AG08396 (cell line): ENCODE data around the gene CACHD1.

Source experiments
- DNase-seq: peaks from one replicate; pipeline ENCODE4 v3.0.0; 2012; ENCODE audit warnings: low spot score, mixed read lengths

The CACHD1 gene

DNA sequence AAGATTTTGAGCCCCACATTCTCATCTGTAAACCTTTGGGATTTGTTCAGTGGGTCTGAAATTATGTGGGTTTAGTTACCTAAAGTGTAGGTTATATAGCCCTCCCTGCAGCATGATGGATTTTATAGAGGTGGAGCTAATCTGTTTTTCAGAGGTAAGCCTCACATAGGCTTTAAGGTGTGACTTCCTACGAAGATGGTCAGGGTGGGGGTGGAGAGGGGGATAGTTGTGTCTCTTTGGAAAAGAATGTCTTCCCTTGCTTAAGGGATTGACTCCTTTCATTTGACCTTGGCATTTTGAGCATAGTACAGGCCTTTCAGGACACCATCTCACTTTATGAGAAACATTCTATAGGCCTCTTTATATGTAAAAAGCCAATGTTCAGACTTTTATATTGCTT, 3.4 kb downstream of the CACHD1 start:
- DNase-seq = no peak

- no peak for DNase-seq
Observed at GRCh38 chr1:64474133-64474532, 4.2 kb downstream of the CACHD1 start.

DNA sequence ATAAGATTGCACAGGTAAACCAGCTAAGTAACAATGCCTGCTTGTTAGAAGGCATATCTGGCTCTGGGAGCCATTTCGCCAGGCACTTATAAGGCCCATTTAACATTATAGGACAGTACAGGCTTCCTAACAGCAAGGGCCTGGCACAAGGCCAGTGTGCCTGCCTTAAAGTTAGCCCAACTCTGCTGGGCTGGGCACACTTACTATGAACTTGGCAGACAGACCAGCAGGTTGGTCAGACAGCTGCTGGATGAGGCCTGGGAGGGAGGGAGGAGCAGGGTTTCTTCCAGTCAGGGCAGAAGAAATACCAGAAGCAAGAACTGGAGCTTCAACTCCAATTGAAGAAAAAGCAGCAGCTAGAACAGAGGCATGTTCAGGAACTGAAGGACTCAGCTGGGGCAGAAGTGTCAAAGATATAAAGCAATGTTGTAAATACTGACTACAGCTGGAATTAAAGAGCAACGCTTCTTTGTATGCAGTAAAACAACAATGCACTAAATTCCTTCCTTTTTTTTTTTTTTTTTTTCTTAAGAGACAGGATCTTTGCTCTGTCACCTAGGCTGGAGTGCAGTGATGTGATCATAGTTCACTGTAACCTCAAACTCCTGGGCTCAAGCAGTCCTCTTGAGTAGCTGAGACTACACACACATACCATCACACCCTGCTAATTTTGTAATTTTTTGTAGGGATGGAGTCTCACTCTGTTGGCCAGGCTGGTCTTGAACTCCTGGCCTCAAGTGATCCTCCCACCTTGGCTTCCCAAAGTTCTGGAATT, 4.9 kb downstream of the CACHD1 start:
- DNase-seq = no peak

DNA sequence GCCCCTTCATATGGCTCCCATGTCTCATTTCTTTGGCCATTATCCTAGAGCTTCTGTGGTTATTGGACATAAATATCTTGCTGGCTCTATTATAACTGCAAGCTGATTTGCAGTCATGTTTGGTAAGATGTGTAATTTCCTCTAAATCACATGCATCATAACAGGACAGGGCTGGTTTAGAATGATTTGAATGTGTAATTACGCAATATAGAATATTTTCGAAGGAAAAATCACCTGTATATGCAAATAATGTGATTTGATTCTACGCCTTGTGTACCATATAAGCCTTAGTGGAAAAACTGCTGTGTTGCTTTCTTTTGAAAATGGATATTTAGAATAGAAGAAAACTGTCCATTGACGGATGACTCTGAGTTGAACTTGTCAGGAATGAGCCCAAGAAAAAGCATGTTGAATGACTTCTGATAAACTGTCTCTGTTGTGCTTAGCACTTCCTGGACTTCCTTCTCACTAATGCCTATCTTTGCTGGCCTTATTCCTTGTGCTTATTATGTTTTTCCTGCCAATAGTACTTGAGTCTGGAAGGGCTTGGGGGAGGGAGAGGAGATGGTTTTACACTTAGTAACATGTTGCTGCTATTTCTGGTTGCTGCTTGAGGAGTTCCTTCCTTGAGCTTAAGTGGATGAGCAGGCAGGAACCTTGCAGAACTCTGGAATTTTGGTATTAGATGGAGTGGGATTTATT, 6.5 kb downstream of the CACHD1 start:
- peak; percentile 67 for DNase-seq

- no peak for DNase-seq
Observed at GRCh38 chr1:64478594-64479470, 8.9 kb downstream of the CACHD1 start.

DNA sequence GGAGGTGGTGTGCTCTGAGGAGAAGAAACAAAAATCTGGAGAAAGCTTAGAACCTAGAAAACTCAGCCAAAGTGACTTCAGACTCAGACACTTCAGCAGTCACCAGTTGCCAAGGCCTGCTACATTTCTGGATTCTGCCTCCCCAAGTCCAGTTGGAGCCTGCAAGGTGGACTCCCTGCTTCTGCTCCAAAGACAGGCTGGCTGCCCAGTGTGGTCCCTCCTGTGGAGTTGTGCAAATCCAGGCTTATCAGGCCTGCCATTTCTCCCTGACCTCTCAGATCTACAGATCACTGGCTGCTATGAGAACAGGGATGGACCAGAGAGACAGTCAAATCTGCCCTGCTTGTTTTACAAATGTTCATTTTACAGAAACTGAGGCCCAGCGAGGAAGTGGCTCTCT, 9.9 kb downstream of the CACHD1 start:
- DNase-seq = no peak

- DNase-seq = no peak
Observed at GRCh38 chr1:64480999-64481772, 11.3 kb downstream of the CACHD1 start.

GRCh38 chr1:64482128-64482527, 12.2 kb downstream of the CACHD1 start:
- no peak for DNase-seq

GRCh38 chr1:64482720-64483119, 12.8 kb downstream of the CACHD1 start:
- DNase-seq = no peak

DNA sequence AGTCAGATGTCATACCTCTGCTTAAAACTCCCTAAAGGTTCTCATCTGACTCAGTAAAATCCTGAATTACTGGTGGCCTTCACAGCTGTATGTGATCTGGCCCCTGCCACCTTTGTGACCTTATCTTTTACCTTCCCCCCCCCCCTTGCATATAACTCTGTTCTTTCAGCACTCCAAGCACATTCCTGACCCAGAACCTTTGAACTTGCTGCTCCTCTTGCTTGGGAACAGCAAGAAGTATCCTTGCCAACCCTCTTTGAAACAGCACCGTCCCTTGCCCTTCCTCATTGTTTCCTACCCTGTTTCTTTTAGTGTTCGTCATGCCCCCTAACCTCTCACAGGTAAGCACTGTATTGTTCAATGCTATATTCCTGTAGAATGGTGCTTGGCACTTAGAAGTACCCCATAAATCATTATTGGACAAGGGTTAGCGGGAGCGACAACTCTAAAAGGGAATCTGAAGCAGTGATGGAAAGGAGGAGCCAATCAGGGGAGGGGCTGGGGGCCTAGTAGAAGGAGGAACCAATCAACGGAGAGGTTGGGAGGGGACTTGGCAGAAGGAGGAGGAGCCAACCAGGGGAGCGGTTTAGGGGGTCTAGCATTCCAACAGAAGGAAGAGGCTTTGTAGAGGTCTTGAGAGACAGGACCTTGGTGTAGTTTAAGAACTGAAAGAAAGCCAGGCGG, 13.9 kb downstream of the CACHD1 start:
- DNase-seq = no peak

DNA sequence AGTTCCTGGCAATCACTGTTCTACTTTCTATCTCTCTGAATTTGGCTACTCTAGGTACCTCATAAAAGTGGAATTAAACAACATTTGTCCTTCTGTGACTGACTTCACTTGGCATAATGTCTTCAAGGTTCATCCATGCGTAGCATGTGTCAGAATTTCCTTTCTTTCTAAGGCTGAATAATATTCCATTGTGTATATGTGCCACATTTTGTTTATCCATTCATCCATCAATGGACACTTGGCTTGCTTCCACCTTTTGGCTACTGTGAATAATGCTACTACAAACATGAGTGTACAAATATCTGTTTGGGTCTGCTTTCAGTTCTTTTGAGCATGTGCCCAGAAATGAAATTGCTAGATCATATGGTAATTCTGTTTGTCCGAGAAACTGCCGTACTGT, 14.7 kb downstream of the CACHD1 start:
- DNase-seq = no peak

DNA sequence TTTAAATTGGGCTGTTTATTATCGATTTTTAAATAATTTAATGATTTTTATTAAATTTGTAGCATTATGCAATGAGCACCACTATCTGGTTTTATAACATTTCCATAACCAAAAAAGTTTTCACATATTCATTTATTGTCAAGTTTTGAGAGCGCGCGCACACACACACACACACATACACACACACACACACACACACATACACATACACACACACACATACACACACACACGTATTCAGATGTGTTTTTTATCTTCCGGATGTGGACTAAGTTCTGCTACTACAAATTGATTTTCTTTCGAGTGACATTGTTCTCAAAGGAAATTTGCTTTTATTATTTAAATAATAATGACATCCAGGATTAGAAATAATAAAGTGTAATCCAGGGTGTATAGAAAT, 16.3 kb downstream of the CACHD1 start:
- DNase-seq = no peak

DNA sequence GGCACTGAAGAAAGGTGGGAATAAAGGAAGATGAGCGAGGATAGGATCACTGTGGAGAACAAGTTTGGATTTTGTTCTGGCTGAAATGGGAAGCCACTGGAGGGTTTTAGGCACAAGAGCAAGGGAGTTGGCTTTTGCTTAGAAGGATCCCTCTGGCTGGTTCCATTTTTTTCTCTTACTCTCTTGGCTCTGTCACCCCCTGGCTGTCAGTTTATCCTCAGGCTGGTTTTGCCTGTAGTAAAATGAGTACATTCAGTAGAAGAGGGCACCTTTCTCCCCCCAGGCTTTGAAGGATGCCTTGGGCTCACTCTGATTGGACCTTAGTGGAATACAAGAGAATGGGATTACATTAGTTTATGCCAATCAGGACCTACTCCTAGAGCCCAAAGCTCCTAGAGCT, 17.1 kb downstream of the CACHD1 start:
- DNase-seq = no peak

DNA sequence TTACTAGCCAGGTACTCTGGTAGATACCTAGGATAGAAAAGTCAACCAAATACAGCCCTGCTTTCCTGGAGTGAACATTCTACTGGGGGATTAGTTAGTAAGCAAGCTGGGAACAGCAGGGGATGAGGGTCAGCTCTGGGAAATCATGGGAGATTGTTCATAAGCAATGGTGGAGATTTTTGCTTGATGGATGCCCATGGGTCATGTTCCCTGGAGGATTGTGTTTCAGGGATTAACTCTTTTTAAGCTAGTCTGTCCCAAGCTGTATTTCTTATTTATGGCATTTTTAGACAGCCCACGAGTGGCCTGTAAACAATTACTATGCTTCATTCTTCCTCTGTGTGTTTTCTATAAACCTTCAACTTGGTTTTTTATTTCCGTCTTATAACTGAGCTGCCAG, 18.9 kb downstream of the CACHD1 start:
- DNase-seq = no peak

DNA sequence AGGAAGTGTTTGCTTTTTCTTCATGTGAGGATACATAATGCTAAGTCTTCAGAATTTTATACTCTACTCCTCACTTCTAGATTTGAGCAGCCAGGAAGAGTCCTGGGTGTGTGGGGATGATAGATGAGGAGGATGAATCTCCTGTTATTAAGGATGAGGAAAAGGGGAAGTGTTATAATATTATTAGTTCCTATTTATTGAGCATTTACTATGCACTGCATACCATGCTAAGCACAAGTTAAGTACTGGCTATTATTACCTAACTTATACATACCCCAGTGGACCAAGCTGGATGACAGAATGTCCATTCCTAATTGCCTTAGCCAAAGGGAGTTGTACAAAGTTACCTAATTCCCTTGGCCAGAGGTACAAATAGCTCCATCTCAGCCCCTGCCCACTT, 19.8 kb downstream of the CACHD1 start:
- DNase-seq = no peak

GRCh38 chr1:64490213-64490818, 20.4 kb downstream of the CACHD1 start:
- DNase-seq = no peak

DNA sequence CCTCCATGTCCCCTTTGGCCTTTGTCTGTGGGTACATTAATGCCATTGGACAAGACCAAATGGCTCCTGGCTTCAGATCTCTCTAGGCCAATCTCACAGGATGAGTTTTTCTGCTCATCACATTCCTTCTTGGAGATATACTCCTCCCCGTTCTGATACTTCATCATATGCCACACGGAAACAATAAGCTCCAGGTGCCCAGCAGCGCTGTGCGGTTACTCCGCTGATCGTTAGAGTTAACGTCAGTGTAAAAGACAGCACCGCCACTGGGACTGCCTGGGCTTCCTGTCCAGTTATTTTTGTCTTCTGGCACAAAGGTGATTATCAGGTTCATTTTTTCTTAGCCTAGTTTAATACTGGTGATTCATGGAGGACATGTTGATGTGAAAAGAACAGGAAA, 22.5 kb downstream of the CACHD1 start:
- no peak for DNase-seq

- no peak for DNase-seq
Observed at GRCh38 chr1:64493831-64494230, 23.9 kb downstream of the CACHD1 start.

DNA sequence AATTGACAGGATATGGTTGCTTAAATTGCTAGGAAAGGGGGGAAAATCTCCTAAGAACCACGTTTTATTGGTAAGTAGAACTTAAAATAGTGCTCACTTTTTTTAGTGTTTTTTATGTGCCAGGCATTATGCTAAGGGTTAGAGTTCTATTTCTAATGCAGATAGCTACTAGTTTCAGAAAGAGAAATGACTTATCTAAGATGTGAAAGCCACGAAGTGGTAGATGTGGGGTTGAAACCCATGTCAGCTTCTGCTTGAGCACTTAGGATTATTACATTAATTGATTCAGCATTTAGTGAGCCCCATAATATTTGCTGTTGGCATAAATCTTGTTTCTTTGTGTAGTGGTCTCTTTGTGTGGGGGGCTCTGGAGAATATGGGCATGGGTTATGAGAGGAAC, 24.7 kb downstream of the CACHD1 start:
- DNase-seq = no peak

DNA sequence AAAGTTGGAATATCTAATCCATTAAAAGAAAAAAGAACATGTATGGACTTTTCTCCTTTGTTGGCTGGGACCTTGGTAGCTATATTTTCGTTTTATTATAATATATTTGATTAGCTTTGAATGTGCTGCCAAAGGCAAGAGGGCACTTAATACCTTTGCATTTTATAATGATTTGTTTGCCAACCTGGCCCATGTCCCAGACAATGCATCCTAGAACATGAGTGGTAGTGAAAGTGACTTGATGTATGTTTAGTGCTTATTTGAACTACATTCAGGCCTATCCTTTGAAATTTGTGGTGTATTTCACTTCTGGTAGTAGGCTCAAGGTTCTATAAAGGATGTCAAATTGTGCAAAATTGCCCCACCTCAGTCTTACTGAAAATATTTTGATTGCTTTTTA, 25.9 kb downstream of the CACHD1 start:
- DNase-seq = no peak

- no peak for DNase-seq
Observed at GRCh38 chr1:64496606-64497005, 26.7 kb downstream of the CACHD1 start.
